ENCODE data around the gene TANGO2. TPM values are rescaled to one million over a fixed set of nuclear protein-coding genes. Genes with fewer than 3 reads are reported as not detected.

TANGO2 gene
- total and polyA plus RNA-seq, 9 of the 15 experiments (the other 6 are each of a cell fraction or from before 2014, with no cell fraction given): 15.5 to 94.9 (median 70.1) TPM

- no peak overlapping the region for H3K27ac ChIP-seq (ENCODE audit: extremely low read depth, low read depth, low read length)
- no peaks in the 10 kb centered on the region for H3K9me3 ChIP-seq (replicated peaks; ENCODE audit: control insufficient read depth, insufficient read depth, low read depth, low read length)
- FAIRE-seq (no peak), ATAC-seq (no peak; the same call in 2 of the 3 replicates), DNase-seq (ENCODE audit: extremely low read depth in 1 of 4, low spot score in 3 of 4) (no peak)
- in situ Hi-C loops (cut with MboI): no loop called here
- H3K4me2 ChIP-seq (ENCODE audit: insufficient read depth, low read length): no peak overlapping the region
- ChIA-PET CTCF (ENCODE audit: low intra/inter-chr PET ratio) (no interaction called here), POLR2A (interaction anchor here (0.5 to 3.1 kb wide), 11 partner anchors 8 to 276 kb away, joined by 3 to 24 read pairs (median 5); no protein-coding TSS in a partner anchor)
- H3K9ac ChIP-seq (ENCODE audit: insufficient read depth in 1 of 2, low read depth in 2 of 2, low read length in 2 of 2): peak overlapping the region in 1 of 2 experiments; percentile 61; a peak in 2 of 4 replicates
- peaks cover 48% of the 10 kb centered on the region; the same call in 1 of the 2 replicates for H4K20me1 ChIP-seq (replicated peaks; ENCODE audit: control insufficient read depth, insufficient read depth, low read length)
- BruUV-seq (replicated peaks): no TSS peak
- peaks cover 5% of the 10 kb centered on the region for H3K9me1 ChIP-seq (ENCODE audit: control insufficient read depth, insufficient read depth, low read length)
- H2AFZ ChIP-seq (ENCODE audit: low read depth, low read length): no peak overlapping the region
- WGBS (ENCODE audit: insufficient coverage, low coverage, missing lambda C conversion rate): 31% methylated on average over 12 of the region's 12 CpGs
- H3K4me1 ChIP-seq (replicated peaks in 1 of 2; ENCODE audit: control insufficient read depth in 2 of 2, insufficient read depth in 2 of 2, low read length in 2 of 2): peaks cover 10 to 63% of the 10 kb centered on the region in 2 experiments; a peak in 4 of 5 replicates
- no peak overlapping the region for H3K4me3 ChIP-seq
- H3K79me2 ChIP-seq (ENCODE audit: control insufficient read depth, insufficient read depth, low read length): no peaks in the 10 kb centered on the region
- intact Hi-C loops (cut with micrococcal nuclease): no loop called here
- H3K36me3 ChIP-seq (ENCODE audit: control insufficient read depth, insufficient read depth, low read length): no peaks in the 10 kb centered on the region
- H3K27me3 ChIP-seq (ENCODE audit: control insufficient read depth in 2 of 2, insufficient read depth in 2 of 2, low read length in 2 of 2): no peaks in the 10 kb centered on the region
- TF ChIP-seq HNRNPL (IDR thresholded peaks at IDR 0.05; ENCODE audit: low read depth, low read length) (no peak), ZBTB17 (CRISPR knock-in tag; IDR thresholded peaks at IDR 0.05) (no peak), WHSC1 (IDR thresholded peaks at IDR 0.05; ENCODE audit: low read length) (no peak), POLR2G (IDR thresholded peaks at IDR 0.05; ENCODE audit: low read depth, low read length) (0 out of 2 replicates have a peak, but pooled peaks have one; percentile 7), GMEB1 (CRISPR knock-in tag; IDR thresholded peaks at IDR 0.05) (no peak), MBD1 (CRISPR knock-in tag; IDR thresholded peaks at IDR 0.05) (no peak), NKRF (IDR thresholded peaks at IDR 0.05; ENCODE audit: borderline replicate concordance) (no peak), ZNF57 (CRISPR knock-in tag; IDR thresholded peaks at IDR 0.05) (no peak), ZNF263 (CRISPR knock-in tag; IDR thresholded peaks at IDR 0.05; ENCODE audit: borderline replicate concordance) (no peak), TCF7 (IDR thresholded peaks at IDR 0.05; ENCODE audit: borderline replicate concordance) (no peak), NFIX (CRISPR knock-in tag; IDR thresholded peaks at IDR 0.05; ENCODE audit: low read depth) (no peak), SETDB1 (IDR thresholded peaks at IDR 0.05; ENCODE audit: low read length) (peak; percentile 16), YY1 (IDR thresholded peaks at IDR 0.05; ENCODE audit: borderline replicate concordance in 1 of 3, control insufficient read depth in 1 of 3, extremely low read depth in 1 of 3, insufficient read depth in 3 of 3, insufficient read length in 1 of 3, insufficient replicate concordance in 2 of 3, low read depth in 1 of 3, low read length in 2 of 3) (no peak), ZNF280B (CRISPR knock-in tag; IDR thresholded peaks at IDR 0.05) (peak; percentile 53; the same call in 1 of the 2 replicates)
Measured at GRCh38 chr22:19996694-19997384, 24.1 kb upstream of the TANGO2 start.

Data from K562 (cell line).